Activated naive CD8-positive, alpha-beta T cell treated with anti-CD3 and anti-CD28 coated beads, Interleukin-2, amount 10 ng/mL, durations not matched to agents 7 days and 5 days (primary cell): Measurements from ENCODE around the gene RIMOC1. TPM values are rescaled to one million over a fixed set of nuclear protein-coding genes. Genes with fewer than 3 reads are reported as not detected.

Experiments used
- ATAC-seq: fragments of 150-1000 bp; cut with Tn5 transposase; one replicate; pipeline ENCODE4 v1.10.0; 2021; ENCODE audit warnings: low read depth, moderate library complexity
- POLR2A ChIA-PET: fragments of 350-600 bp; sonication (Branson Sonifier 250); formaldehyde crosslinking; loops from one replicate; lab custom pipeline; 2021; ENCODE audit warnings: antibody characterized with exemption; lab: Charles Lee
- DNase-seq: peaks from one replicate; pipeline ENCODE4 v3.0.0; 2021
- H3K27ac Mint-ChIP-seq: one replicate; pipeline ENCODE4 v1.8.0; 2022; ENCODE audit warnings: mild to moderate bottlenecking, mixed read lengths
- H3K27me3 Mint-ChIP-seq: one replicate; pipeline ENCODE4 v1.8.0; 2022; ENCODE audit warnings: mild to moderate bottlenecking, moderate library complexity, mixed read lengths
- H3K36me3 Mint-ChIP-seq: one replicate; pipeline ENCODE4 v1.8.0; 2021; ENCODE audit warnings: mild to moderate bottlenecking, mixed read lengths
- H3K4me1 Mint-ChIP-seq: one replicate; pipeline ENCODE4 v1.8.0; 2021; ENCODE audit warnings: mixed read lengths
- H3K4me3 Mint-ChIP-seq: one replicate; pipeline ENCODE4 v1.8.0; 2022; ENCODE audit warnings: mild to moderate bottlenecking, moderate library complexity, mixed read lengths
- H3K9me3 Mint-ChIP-seq: one replicate; pipeline ENCODE4 v1.8.0; 2021; ENCODE audit warnings: mixed read lengths
- total RNA-seq, 2 experiments: library from RNA; stranded (reverse); gene quantifications; one replicate each; pipeline ENCODE4 v1.2.3, GENCODE V29; 2021

Gene RIMOC1
- 10 to 100 TPM; 24.3 to 27.3 TPM for total RNA-seq

- peak within 1 kb of the TSS; percentile 97 for H3K4me3 Mint-ChIP-seq
- H3K4me1 Mint-ChIP-seq = peaks cover 32% of the 10 kb centered on the region
- peak within 1 kb of the TSS; percentile 98 for H3K27ac Mint-ChIP-seq
- peaks cover 10% of the 10 kb centered on the region for H3K36me3 Mint-ChIP-seq
- H3K27me3 Mint-ChIP-seq = peaks cover 11% of the 10 kb centered on the region
- no peaks in the 10 kb centered on the region for H3K9me3 Mint-ChIP-seq
- POLR2A ChIA-PET = interaction anchor here (0.7 to 2.9 kb wide), 16 partner anchors 9 to 1580 kb away, joined by 3 to 47 read pairs (median 4); partner anchors contain the start of genes FBXO4, HMGCS1, OXCT1 and TMEM267
- ATAC-seq = peak; percentile 97
- peak; percentile 99 for DNase-seq
These were observed at the start of gene RIMOC1 for GRCh38 chr5:41903892-41904799. TSS of gene RIMOC1 (plus strand) at chr5:41904344. CDS start at chr5:41904368, 24 bp downstream.

GRCh38 chr5:41856644-41857491, 47.3 kb upstream of the RIMOC1 start:
- H3K9me3 Mint-ChIP-seq = no peaks in the 10 kb centered on the region
- DNase-seq (no peak), ATAC-seq (peak; percentile 71)
- H3K36me3 Mint-ChIP-seq = peaks cover 18% of the 10 kb centered on the region
- no peak overlapping the region for H3K4me3 Mint-ChIP-seq
- no peaks in the 10 kb centered on the region for H3K27me3 Mint-ChIP-seq
- H3K27ac Mint-ChIP-seq = no peak overlapping the region
- POLR2A ChIA-PET = interaction anchor here (1.5 kb wide), 1 partner anchor 200 kb away, joined by 6 read pairs; no protein-coding TSS in a partner anchor
- peaks cover 9% of the 10 kb centered on the region for H3K4me1 Mint-ChIP-seq

DNA sequence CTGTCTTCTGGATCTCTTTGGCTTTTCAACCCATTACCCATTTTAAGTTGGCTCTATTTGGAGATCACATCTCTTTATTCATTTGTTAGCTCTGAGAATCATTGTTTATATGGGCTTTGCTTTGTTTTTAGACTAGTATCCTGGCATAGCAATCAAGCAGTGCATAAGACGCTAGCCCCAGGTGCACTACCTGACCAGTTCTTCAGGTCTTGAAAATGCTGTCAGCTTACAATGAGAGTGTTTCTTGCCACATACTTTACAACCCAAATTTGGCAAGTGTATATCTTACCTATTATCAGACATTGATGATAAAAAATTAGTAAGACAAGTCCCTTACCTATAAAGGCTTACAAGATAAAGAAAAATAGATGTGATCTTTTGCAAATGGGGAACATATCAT, 46.2 kb upstream of the RIMOC1 start:
- H3K9me3 Mint-ChIP-seq = no peaks in the 10 kb centered on the region
- DNase-seq (no peak), ATAC-seq (no peak)
- POLR2A ChIA-PET = no interaction called here
- H3K36me3 Mint-ChIP-seq = peaks cover 18% of the 10 kb centered on the region
- H3K4me3 Mint-ChIP-seq = no peak overlapping the region
- no peaks in the 10 kb centered on the region for H3K27me3 Mint-ChIP-seq
- peaks cover 9% of the 10 kb centered on the region for H3K4me1 Mint-ChIP-seq
- H3K27ac Mint-ChIP-seq = no peak overlapping the region

DNA sequence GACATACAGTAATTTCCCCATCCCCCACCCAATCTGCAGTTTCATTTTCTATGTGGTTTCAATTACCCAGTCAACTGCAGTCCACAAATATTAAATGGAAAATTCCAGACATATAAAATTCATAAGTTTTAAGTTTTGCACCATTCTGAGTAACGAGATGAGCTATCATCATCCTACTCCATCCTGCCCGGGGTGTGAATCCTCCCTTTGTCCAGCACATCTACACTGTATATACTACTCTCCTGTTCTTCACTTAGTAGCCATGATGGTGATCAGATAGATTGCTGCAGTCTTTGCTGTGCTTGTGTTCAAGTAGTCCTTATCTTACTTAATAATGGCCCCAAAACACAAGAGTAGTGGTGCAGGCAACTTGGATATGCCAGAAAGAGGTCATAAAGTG, 45.3 kb upstream of the RIMOC1 start:
- Mint-ChIP-seq H3K4me3 (no peak overlapping the region), H3K9me3 (no peaks in the 10 kb centered on the region), H3K4me1 (peaks cover 16% of the 10 kb centered on the region), H3K27ac (no peak overlapping the region), H3K36me3 (peaks cover 17% of the 10 kb centered on the region), H3K27me3 (no peaks in the 10 kb centered on the region)
- DNase-seq (no peak), ATAC-seq (no peak)
- POLR2A ChIA-PET = no interaction called here

DNA sequence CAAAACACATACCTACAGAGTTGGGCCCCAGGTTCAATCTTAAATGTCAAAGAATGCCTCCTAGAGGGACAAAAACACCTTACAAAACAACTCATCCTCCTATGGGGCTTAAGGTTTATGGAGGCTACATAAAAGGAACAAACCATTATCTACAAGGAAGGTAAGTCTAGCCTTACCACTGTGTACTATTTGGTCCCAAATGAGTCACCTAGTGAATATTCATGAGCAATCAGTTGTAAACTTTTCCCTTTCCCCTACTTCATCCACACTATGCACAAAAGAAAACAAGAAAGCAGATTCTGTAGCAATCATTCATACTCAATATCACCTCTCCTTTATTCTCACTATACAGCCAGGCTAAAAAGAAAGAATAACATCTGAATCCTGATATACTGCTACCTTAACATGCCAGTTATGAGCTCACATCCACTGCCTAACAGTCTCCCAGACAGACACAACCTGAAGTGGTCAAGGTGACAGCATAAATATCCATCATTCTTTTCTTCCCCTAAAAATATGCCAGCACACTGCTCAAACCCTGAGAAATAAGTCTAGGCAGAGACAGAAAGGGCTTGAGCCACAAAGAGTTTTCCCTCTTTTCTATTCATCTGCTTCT, 40.2 kb upstream of the RIMOC1 start:
- no peak for DNase-seq
- H3K4me1 Mint-ChIP-seq = peaks cover 44% of the 10 kb centered on the region
- H3K27ac Mint-ChIP-seq = no peak overlapping the region
- POLR2A ChIA-PET = no interaction called here
- H3K4me3 Mint-ChIP-seq = no peak overlapping the region
- peak; percentile 25 for ATAC-seq
- H3K36me3 Mint-ChIP-seq = peaks cover 14% of the 10 kb centered on the region
- H3K9me3 Mint-ChIP-seq = no peaks in the 10 kb centered on the region
- no peaks in the 10 kb centered on the region for H3K27me3 Mint-ChIP-seq

DNA sequence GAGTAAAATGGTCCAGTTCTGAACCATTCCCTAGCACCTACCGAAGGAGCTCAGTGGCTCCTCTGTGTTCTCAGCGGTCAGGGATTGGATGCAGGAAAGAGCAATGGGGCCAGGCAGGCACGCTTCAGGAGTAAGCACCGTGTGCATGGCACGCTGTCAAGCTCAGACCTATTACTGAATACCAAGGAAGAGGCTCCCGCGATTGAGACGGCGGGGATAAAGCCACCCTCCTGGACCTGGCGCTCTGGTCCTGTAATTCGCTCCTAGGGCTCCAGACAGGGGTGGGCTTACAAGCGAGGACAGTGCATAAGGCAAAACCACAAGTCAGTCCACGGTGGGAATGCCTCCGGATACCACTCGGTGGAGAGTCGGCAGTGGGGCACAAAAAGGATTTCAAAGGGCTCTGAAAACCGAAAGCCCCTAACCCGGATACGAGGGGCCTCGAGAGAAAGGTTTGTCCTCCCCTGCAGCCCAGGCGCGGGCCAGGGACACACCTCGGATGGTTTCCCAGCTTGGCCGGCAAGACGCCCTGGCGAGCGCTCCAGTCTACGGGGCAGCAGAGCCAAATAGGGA, 34.9 kb upstream of the RIMOC1 start:
- Mint-ChIP-seq H3K27me3 (no peaks in the 10 kb centered on the region), H3K9me3 (no peaks in the 10 kb centered on the region), H3K4me1 (peaks cover 40% of the 10 kb centered on the region), H3K36me3 (peaks cover 11% of the 10 kb centered on the region), H3K4me3 (peak overlapping the region; percentile 92), H3K27ac (peak overlapping the region; percentile 88)
- no peak for DNase-seq
- POLR2A ChIA-PET = interaction anchor here (1.6 to 3.3 kb wide), 2 partner anchors 35 to 56 kb away, joined by 11 to 34 read pairs; partner anchors contain the start of genes FBXO4 and RIMOC1
- no peak for ATAC-seq

- POLR2A ChIA-PET = interaction anchor here (0.6 to 3.3 kb wide), 10 partner anchors 13 to 55 kb away, joined by 3 to 34 read pairs (median 4); partner anchors contain the start of genes FBXO4 and RIMOC1
- Mint-ChIP-seq H3K9me3 (no peaks in the 10 kb centered on the region), H3K4me1 (peaks cover 39% of the 10 kb centered on the region), H3K27ac (peak within 1 kb of the TSS; percentile 88), H3K36me3 (peaks cover 11% of the 10 kb centered on the region), H3K27me3 (no peaks in the 10 kb centered on the region), H3K4me3 (peak within 1 kb of the TSS; percentile 92)
- ATAC-seq (peak; percentile 94), DNase-seq (peak; percentile 92)
These were observed 34.2 kb upstream of the RIMOC1 start, which contains the start of gene OXCT1 for GRCh38 chr5:41869724-41870626. TSS of gene OXCT1 (minus strand) at chr5:41870425. CDS start at chr5:41870358, 67 bp downstream.

- Mint-ChIP-seq H3K4me3 (peak overlapping the region; percentile 92), H3K4me1 (peaks cover 38% of the 10 kb centered on the region), H3K9me3 (no peaks in the 10 kb centered on the region), H3K27ac (peak overlapping the region; percentile 88), H3K36me3 (peaks cover 11% of the 10 kb centered on the region), H3K27me3 (no peaks in the 10 kb centered on the region)
- no peak for DNase-seq
- no peak for ATAC-seq
- POLR2A ChIA-PET = interaction anchor here (0.6 to 3.3 kb wide), 9 partner anchors 12 to 54 kb away, joined by 3 to 34 read pairs (median 3); partner anchors contain the start of genes FBXO4 and RIMOC1
These were observed 33.5 kb upstream of the RIMOC1 start for GRCh38 chr5:41870627-41871048.

DNA sequence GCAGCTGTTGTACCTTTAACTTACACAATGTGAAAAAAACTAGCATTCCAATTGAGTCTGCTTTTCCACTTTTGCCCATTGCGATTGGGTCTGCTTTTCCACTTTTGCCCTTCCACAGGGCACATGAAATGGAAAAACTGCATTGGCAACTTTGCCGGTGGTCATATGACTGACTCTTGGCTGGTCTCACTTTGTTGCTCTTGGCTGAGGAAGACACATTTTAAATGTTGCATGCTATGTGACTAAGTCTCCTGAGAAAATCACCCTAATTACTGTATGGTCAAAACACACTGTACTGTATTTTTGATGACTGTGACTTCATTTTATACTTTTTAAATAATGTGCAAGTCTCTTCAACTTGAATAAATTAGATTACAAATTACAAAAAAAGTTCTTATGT, 32.3 kb upstream of the RIMOC1 start:
- Mint-ChIP-seq H3K4me1 (peaks cover 35% of the 10 kb centered on the region), H3K27ac (no peak overlapping the region), H3K4me3 (no peak overlapping the region), H3K9me3 (no peaks in the 10 kb centered on the region), H3K36me3 (peaks cover 13% of the 10 kb centered on the region), H3K27me3 (no peaks in the 10 kb centered on the region)
- ATAC-seq = no peak
- no peak for DNase-seq
- POLR2A ChIA-PET = interaction anchor here (0.6 to 3.3 kb wide), 2 partner anchors 32 to 54 kb away, joined by 3 to 34 read pairs; partner anchors contain the start of genes FBXO4 and RIMOC1

- peaks cover 5% of the 10 kb centered on the region for H3K36me3 Mint-ChIP-seq
- no peak overlapping the region for H3K4me3 Mint-ChIP-seq
These were observed 29.6 kb upstream of the RIMOC1 start for GRCh38 chr5:41874512-41875060.

GRCh38 chr5:41875121-41875520, 29.0 kb upstream of the RIMOC1 start:
- POLR2A ChIA-PET = no interaction called here
- ATAC-seq = no peak
- H3K27me3 Mint-ChIP-seq = no peaks in the 10 kb centered on the region
- no peak for DNase-seq
- peaks cover 5% of the 10 kb centered on the region for H3K36me3 Mint-ChIP-seq
- peak overlapping the region; percentile 11 for H3K27ac Mint-ChIP-seq
- peaks cover 17% of the 10 kb centered on the region for H3K4me1 Mint-ChIP-seq
- H3K4me3 Mint-ChIP-seq = no peak overlapping the region
- peaks cover 1% of the 10 kb centered on the region for H3K9me3 Mint-ChIP-seq

More at GRCh38 chr5:41874512-41875060, 29.6 kb upstream of the RIMOC1 start:
- DNase-seq (no peak), ATAC-seq (no peak)
- POLR2A ChIA-PET = interaction anchor here (1.7 kb wide), 1 partner anchor 29 kb away, joined by 4 read pairs; the partner anchor contains the start of gene RIMOC1
- Mint-ChIP-seq H3K27me3 (no peaks in the 10 kb centered on the region), H3K27ac (no peak overlapping the region), H3K4me1 (peaks cover 17% of the 10 kb centered on the region), H3K9me3 (no peaks in the 10 kb centered on the region)
